GM21619 (cell line): ENCODE data around the gene PRR36.

Source experiments
- ATAC-seq: cut with Tn5 transposase; IDR thresholded peaks from one replicate; pipeline ENCODE4 v1.9.1; 2021; ENCODE audit not compliant: unreplicated experiment

Gene PRR36

DNA sequence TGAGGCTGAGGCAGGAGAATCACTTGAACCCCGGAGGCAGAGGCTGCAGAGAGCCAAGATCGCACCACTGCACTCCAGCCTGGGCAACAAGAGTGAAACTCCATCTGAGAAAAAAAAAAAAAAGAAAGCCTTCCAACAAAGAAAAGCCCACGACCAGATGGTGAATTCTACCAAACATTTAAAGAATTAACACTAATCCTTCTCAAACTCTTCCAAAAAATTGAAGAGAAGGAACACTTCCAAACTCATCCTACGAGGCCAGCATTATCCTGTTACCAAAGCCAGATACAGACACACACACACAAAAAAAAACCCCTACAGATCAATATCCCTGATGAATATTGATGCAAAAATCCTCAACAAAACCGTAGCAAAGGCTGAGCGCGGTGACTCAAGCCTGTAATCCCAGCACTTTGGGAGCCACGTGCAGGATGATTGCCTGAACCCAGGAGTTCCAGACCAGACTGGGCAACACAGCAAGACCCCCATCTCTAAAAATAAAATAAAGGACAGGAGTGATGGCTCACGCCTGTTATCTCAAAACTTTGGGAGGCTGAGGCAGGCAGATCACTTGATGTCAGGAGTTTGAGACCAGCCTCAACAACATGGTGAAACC is 50.4 kb downstream of the PRR36 start:
- no peak for ATAC-seq

DNA sequence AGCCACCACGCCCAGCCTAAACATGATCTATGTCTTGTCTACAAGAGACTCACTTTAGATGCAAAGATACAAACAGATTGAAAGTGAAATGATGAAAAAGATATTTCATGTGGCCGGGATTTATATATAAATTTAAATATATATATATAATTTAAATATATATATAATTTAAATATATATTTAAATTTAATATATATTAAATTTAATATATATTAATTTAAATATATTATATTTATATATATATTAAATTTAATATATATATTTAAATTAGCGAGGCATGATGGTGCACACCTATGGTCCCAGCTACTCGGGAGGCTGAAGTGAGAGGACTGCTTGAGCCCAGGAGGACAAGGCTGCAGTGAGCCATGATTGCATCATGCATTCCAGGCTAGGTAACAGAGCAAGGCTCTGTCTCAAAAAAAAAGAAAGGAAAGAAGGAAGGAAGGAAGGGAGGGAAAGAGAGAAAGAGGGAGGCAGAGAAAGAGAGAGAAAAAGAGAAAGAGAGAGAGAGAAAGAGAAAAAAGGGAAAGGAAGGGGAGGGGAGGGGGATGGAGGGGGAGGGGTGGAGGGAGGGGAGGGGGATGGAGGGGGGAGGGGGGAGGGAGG is 51.2 kb downstream of the PRR36 start:
- no peak for ATAC-seq

DNA sequence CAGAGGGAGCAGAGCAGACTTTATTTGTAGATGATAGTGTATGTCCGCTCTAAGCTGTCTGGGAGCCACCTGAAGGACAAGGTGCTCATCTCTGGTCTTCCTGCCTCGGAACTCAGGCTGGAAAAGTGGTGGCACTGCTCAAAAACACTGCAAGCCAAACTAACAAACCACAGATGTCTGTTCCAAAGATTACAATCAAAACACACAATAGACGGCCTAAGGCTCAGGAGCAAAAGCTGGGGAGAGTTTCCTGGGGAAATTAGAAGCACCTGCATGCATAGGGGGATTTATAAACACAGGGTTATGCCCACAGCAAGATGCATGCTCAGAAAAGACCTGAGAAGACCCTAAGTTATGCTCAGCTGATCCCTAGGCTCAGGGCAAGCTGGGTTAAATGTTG is 53.6 kb downstream of the PRR36 start:
- ATAC-seq = no peak

GRCh38 chr19:7819337-7819736 is 54.9 kb downstream of the PRR36 start:
- no peak for ATAC-seq

DNA sequence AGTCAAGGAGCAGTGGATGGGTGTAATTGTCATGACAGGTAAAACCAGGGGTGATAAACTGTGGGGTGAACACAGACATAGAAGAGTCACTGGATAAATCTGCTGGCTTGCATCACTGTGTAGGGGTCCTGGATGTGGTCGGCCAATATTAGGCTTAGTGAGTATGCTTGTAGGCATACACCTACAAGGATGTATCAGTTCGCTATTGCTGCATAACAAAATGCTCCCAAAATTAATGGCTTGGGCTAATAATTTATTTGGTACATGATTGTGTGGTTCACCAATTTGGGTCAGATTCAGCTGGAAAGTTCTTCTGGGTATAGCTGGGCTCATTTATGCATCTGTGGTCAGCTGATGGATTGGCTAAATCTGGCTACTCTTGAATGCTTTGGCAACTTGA is 55.4 kb downstream of the PRR36 start:
- ATAC-seq = no peak
